PC-3 (cell line): ENCODE measurements around the gene IL3. TPM values are rescaled to one million over a fixed set of nuclear protein-coding genes. Genes with fewer than 3 reads are reported as not detected.

ENCODE experiments used
- ATAC-seq: fragments of 200-7000 bp; cut with Tn5 transposase; 2 replicates; pipeline ENCODE4 v1.9.1; 2020; ENCODE audit warnings: mild to moderate bottlenecking, moderate library complexity
- BruUV-seq: library from RNA; stranded (reverse); fragments of 400-500 nt; replicated peaks from 2 replicates; lab custom pipeline; 2021; lab: Mats Ljungman, UMichigan
- CTCF ChIA-PET: fragments of 300-600 bp; sonication (Branson Sonifier 250); formaldehyde crosslinking; loops from one replicate; lab custom pipeline; 2022; ENCODE audit warnings: antibody characterized with exemption; lab: Charles Lee
- POLR2A ChIA-PET: fragments of 300-600 bp; sonication (Branson Sonifier 250); formaldehyde crosslinking; loops from one replicate; lab custom pipeline; 2022; ENCODE audit warnings: antibody characterized with exemption; ENCODE audit not compliant: unreplicated experiment; lab: Charles Lee
- DNase-seq: peaks from one replicate; pipeline ENCODE4 v3.0.0-alpha.2; 2015
- H2AFZ ChIP-seq: fragments of 300-600 bp; sonication (generic); 2 replicates; pipeline ENCODE4 v1.6.0; 2016; ENCODE audit warnings: antibody characterized with exemption, low read length
- H3F3A ChIP-seq: fragments of 300-600 bp; sonication (generic); one replicate; pipeline ENCODE4 v1.6.0; 2017; ENCODE audit warnings: antibody characterized with exemption, low read length, control low read depth, mild to moderate bottlenecking; ENCODE audit not compliant: unreplicated experiment
- H3K27ac ChIP-seq: fragments of 300-600 bp; sonication (generic); 2 replicates; pipeline ENCODE4 v1.5.1; 2016; ENCODE audit warnings: mild to moderate bottlenecking, low read length
- H3K27me3 ChIP-seq: fragments of 300-600 bp; sonication (generic); 2 replicates; pipeline ENCODE4 v1.6.1; 2016; ENCODE audit warnings: low read length, mixed read lengths
- H3K36me3 ChIP-seq: fragments of 300-600 bp; sonication (generic); 2 replicates; pipeline ENCODE4 v1.6.1; 2016; ENCODE audit warnings: low read depth, mixed run types, low read length, mixed read lengths
- H3K4me1 ChIP-seq: fragments of 300-600 bp; sonication (generic); 2 replicates; pipeline ENCODE4 v1.5.1; 2016; ENCODE audit warnings: low read length; ENCODE audit not compliant: insufficient read depth
- H3K4me2 ChIP-seq: fragments of 300-600 bp; sonication (generic); 2 replicates; pipeline ENCODE4 v1.6.0; 2016; ENCODE audit warnings: low read length
- H3K4me3 ChIP-seq: fragments of 300-600 bp; sonication (generic); 2 replicates; pipeline ENCODE4 v1.5.1; 2016; ENCODE audit warnings: mild to moderate bottlenecking, low read length, mixed read lengths
- H3K79me2 ChIP-seq: fragments of 300-600 bp; sonication (generic); 2 replicates; pipeline ENCODE4 v1.6.1; 2017; ENCODE audit warnings: low read length, mixed read lengths
- H3K9ac ChIP-seq: fragments of 300-600 bp; sonication (generic); 2 replicates; pipeline ENCODE4 v1.6.0; 2016; ENCODE audit warnings: mild to moderate bottlenecking, low read length
- H3K9me2 ChIP-seq: fragments of 300-600 bp; sonication (generic); replicated peaks from 2 replicates; pipeline ENCODE4 v1.6.1; 2016; ENCODE audit warnings: mixed run types, low read length, mixed read lengths
- H3K9me3 ChIP-seq: fragments of 300-600 bp; sonication (generic); 2 replicates; pipeline ENCODE4 v1.6.1; 2016; ENCODE audit warnings: low read length, mixed read lengths
- H4K20me1 ChIP-seq: fragments of 300-600 bp; sonication (generic); 2 replicates; pipeline ENCODE4 v1.6.1; 2016; ENCODE audit warnings: low read length, mixed read lengths
- EZH2 ChIP-seq: fragments of 300-600 bp; sonication (generic); IDR thresholded peaks from one replicate; pipeline ENCODE4 v1.6.1; 2017; ENCODE audit warnings: antibody characterized with exemption, mild to moderate bottlenecking, low read length; ENCODE audit not compliant: unreplicated experiment
- EZH2phosphoT487 ChIP-seq: fragments of 300-600 bp; sonication (generic); IDR thresholded peaks from 2 replicates; pipeline ENCODE4 v1.6.1; 2018; ENCODE audit warnings: mild to moderate bottlenecking, antibody characterized with exemption, low read length, borderline replicate concordance
- intact Hi-C: fragments of 100-400 bp; cut with micrococcal nuclease; formaldehyde crosslinking; loops from 2 replicates; pipeline ENCODE4 v1.9.0; 2023
- total RNA-seq: library from RNA; depleted of rRNA; stranded (reverse); fragments of >200 nt; gene quantifications from 2 replicates; pipeline ENCODE4 v1.2.3, GENCODE V29; 2014
- TF ChIP-seq, protein P1 (sequence below): fragments of 300-600 bp; sonication (generic); conservative IDR thresholded peaks from 2 replicates; pipeline ENCODE4 v1.5.1; 2017; ENCODE audit warnings: antibody characterized with exemption, low read depth, mild to moderate bottlenecking, low read length

Gene IL3
- total RNA-seq, 1 experiment from 2014 or later: not detected

DNA sequence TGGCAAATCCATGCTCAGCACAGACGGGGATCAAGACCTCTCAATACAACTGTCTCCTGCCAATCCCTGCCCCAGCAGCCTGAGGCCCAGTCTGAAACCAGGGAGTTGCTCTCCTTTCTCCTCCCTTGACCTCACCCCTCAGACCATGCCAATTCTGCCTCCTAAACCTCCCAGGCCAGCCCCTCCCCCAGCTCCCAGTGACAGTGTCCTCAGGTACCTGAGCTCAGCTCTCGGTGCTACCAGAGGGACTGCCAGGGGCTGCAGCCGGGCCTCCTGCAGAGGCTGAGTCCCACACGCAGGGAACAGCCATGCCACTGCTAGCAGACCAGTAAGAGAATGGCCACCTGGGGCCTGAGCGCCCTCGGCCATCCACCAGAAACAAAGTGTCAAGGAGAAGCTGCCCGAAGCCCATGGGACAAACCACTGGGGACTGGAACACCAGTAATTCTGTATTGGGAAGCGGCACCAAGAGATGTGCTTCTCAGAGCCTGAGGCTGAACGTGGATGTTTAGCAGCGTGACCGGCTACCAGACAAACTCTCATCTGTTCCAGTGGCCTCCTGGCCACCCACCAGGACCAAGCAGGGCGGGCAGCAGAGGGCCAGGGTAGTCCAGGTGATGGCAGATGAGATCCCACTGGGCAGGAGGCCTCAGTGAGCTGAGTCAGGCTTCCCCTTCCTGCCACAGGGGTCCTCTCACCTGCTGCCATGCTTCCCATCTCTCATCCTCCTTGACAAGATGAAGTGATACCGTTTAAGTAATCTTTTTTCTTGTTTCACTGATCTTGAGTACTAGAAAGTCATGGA is 557 bp upstream of the IL3 start:
- Histone ChIP-seq H3K9ac (no peak overlapping the region), H3K4me2 (no peak overlapping the region), H4K20me1 (no peaks in the 10 kb centered on the region), H3K36me3 (no peaks in the 10 kb centered on the region), H2AFZ (no peak overlapping the region), H3K9me3 (no peaks in the 10 kb centered on the region), H3F3A (no peaks in the 10 kb centered on the region), H3K9me2 (no peaks in the 10 kb centered on the region), H3K27ac (no peak overlapping the region), H3K4me3 (no peak overlapping the region), H3K27me3 (no peaks in the 10 kb centered on the region), H3K79me2 (no peaks in the 10 kb centered on the region), H3K4me1 (peaks cover 1% of the 10 kb centered on the region)
- ChIA-PET CTCF (no interaction called here), POLR2A (no interaction called here)
- no peak for DNase-seq
- no TSS peak for BruUV-seq
- intact Hi-C loops: loop anchor here (5.0 kb wide), 1 partner anchor 638 kb away; no protein-coding TSS in a partner anchor
- TF ChIP-seq EZH2 (no peak), EZH2phosphoT487 (no peak)
- TF ChIP-seq, protein P1, sequence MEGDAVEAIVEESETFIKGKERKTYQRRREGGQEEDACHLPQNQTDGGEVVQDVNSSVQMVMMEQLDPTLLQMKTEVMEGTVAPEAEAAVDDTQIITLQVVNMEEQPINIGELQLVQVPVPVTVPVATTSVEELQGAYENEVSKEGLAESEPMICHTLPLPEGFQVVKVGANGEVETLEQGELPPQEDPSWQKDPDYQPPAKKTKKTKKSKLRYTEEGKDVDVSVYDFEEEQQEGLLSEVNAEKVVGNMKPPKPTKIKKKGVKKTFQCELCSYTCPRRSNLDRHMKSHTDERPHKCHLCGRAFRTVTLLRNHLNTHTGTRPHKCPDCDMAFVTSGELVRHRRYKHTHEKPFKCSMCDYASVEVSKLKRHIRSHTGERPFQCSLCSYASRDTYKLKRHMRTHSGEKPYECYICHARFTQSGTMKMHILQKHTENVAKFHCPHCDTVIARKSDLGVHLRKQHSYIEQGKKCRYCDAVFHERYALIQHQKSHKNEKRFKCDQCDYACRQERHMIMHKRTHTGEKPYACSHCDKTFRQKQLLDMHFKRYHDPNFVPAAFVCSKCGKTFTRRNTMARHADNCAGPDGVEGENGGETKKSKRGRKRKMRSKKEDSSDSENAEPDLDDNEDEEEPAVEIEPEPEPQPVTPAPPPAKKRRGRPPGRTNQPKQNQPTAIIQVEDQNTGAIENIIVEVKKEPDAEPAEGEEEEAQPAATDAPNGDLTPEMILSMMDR: no peak
- no peak for ATAC-seq

DNA sequence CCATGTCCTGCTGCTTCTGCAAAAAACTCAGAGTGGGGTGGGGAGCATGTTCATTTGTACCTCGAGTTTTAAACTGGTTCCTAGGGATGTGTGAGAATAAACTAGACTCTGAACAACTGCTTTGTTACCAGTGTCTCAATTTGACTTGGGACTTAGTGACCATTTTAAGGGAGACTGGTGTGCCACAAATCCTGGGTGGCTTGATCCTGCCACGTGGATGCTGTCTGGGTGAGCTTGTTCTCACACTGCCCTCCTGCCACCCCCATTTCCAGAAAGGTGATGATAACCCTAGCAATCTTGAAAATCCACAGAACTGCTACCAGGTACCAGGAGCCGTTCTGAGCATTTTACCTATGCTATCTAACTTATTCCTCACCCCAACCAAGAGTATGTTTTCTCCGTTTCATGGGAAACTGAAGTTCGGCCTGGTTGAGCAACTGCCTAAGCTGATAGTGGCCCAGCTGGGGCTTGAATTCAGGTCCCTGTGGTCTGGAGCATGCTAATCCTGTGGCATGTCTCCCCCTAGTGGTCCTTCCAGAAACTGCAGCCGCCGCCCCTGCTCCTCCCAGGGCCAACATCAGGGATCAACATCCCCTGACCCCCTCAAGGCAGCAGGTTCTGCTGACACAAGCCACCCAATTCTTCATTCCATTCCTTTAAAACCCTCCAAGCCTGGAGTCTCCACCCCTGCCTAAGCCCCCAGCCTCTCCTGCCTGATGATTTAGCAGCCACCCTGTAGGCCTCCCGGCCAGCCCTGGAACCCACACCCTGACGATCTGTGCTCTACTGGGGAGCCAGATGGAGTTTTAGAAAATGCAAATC is 2.8 kb downstream of the IL3 start:
- Histone ChIP-seq H3K4me1 (peaks cover 9% of the 10 kb centered on the region), H3K4me2 (no peak overlapping the region), H3K9me3 (no peaks in the 10 kb centered on the region), H3K27me3 (no peaks in the 10 kb centered on the region), H3F3A (no peaks in the 10 kb centered on the region), H3K79me2 (no peaks in the 10 kb centered on the region), H4K20me1 (no peaks in the 10 kb centered on the region), H3K4me3 (no peak overlapping the region), H3K9ac (no peak overlapping the region), H3K36me3 (no peaks in the 10 kb centered on the region), H3K9me2 (no peaks in the 10 kb centered on the region), H3K27ac (no peak overlapping the region), H2AFZ (no peak overlapping the region)
- DNase-seq: peak; percentile 64
- intact Hi-C loops: loop anchor here (5.0 kb wide), 1 partner anchor 641 kb away; no protein-coding TSS in a partner anchor
- peak; percentile 49 for ATAC-seq
- no TSS peak for BruUV-seq
- CTCF ChIA-PET: no interaction called here
- TF ChIP-seq, protein P1: peak; percentile 87
- TF ChIP-seq EZH2phosphoT487: no peak
- POLR2A ChIA-PET: no interaction called here
